HK-2 (cell line): ENCODE measurements around the gene CD82.

ENCODE experiments used
- DNase-seq: peaks from one replicate; pipeline ENCODE4 v3.0.0-alpha.2; 2018; ENCODE audit not compliant: unreplicated experiment

The CD82 gene

GRCh38 chr11:44601471-44602370 lies 36.3 kb downstream of the CD82 start:
- DNase-seq = no peak

- DNase-seq = no peak
These were observed 37.4 kb downstream of the CD82 start for GRCh38 chr11:44602891-44603310.

DNA sequence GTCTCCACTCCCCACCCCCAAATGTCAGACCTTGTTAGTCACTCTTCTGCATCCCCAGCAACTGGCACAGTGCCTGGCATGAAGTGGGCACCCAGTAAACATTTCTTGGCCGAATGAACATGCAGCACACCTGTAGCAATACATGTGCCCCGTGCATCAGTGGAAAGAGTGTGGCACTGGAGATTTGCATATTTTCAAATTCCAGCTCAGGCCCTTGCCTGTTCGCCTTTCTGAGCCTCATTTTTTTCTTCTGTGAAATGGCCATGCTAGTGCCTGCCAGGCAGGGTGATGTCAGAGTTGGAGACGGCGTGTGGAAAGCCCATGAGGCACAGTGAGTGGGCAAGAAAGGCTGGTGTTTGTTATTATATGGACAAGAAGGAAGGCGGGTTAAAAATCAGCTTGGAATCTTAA lies 38.7 kb downstream of the CD82 start:
- DNase-seq = no peak

DNA sequence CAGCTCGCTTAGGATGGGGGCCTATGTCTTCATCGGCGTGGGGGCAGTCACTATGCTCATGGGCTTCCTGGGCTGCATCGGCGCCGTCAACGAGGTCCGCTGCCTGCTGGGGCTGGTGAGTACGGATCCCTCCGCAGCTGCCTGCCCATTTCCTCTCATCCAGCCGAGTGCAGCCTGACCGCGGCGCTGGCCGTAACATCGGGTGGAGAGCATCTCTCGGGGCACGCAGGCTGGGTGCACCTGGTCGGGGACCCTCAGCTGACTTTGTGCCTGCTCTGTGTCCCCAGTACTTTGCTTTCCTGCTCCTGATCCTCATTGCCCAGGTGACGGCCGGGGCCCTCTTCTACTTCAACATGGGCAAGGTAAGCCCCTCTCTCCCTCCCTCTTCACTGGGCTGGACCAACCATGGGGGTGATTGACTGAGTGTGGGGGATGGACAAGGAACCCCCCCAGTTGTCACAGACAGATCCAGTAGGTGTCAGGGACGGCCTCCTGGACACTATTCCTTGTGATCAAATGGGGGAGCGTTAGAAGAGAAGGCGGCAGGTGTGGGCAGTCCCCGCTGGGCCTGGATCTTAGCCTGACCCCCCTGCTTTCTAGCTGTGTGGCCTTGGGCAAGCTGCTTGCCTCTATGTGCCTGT lies 39.7 kb downstream of the CD82 start:
- DNase-seq = no peak

GRCh38 chr11:44605965-44606364 lies 40.5 kb downstream of the CD82 start:
- DNase-seq = no peak

DNA sequence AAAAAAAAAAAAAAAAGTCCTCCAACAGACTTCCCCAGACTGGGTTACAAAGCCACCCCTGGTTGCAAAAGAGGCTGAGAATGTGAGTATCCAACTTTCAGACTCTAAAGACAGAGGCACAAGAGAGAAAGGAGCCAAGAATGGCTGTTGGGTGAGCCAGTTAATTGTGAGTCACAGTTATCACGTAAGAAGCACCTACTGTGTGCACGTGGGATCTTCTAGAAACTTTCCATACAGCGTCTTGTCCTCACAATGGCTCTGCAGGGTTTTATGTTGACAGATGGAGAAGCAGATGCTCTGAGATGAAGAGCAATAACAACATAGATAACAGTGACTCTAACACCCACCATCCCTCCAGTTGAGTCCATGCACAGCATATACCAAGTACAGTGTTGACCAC lies 41.0 kb downstream of the CD82 start:
- DNase-seq = no peak

DNA sequence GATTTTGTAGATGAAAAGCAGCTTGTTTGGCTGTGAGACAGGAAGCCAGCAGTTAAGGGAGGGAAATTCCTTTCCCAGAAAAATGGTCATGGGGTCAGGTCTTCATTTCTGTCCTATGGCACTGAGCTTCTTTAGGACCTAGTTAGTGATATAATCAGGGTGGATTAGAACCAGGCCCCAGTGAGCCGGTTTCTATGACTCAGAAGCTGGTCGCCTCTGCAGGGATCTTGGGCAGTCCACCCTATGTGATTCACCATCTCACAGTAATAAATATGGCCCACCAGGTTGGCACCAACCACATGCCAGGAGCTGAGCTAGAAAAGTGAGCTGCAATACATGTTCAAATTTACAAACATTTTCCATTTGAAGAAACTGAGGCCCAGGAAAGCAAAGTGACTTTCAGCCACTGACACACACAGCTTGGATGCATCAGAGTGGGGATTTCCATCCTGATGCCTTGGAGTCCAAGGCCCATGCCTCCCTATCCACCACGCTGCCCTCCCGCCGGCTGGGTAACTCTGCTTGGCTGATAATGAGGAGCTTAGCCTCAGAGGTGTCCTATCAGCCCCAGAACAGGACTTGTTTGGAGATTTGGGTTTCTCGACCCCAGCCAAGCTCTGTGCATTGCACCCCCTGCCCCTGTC lies 42.0 kb downstream of the CD82 start:
- DNase-seq = no peak

- DNase-seq = no peak
These were observed 42.5 kb downstream of the CD82 start for GRCh38 chr11:44607987-44608386.

GRCh38 chr11:44608651-44608990 lies 43.2 kb downstream of the CD82 start:
- DNase-seq = no peak

GRCh38 chr11:44608991-44609782 lies 43.7 kb downstream of the CD82 start:
- DNase-seq = no peak

DNA sequence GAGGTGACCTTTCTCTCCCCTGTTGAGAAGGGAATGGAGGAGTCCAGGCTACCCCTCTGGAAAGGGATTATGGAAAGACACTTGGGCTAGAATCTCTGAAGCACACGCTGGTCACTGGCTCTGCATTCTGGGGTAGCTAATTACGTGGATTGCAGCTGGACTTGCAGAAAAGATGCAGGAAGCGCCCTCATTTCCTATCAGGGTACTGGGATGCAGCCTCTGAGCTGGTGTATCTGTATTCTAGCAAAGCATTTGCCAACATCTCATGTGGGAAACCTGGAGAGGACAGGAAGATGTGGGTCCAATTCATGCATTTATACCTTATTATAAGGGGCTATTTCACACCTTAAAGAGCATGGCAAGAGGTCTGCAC lies 44.3 kb downstream of the CD82 start:
- DNase-seq = no peak

DNA sequence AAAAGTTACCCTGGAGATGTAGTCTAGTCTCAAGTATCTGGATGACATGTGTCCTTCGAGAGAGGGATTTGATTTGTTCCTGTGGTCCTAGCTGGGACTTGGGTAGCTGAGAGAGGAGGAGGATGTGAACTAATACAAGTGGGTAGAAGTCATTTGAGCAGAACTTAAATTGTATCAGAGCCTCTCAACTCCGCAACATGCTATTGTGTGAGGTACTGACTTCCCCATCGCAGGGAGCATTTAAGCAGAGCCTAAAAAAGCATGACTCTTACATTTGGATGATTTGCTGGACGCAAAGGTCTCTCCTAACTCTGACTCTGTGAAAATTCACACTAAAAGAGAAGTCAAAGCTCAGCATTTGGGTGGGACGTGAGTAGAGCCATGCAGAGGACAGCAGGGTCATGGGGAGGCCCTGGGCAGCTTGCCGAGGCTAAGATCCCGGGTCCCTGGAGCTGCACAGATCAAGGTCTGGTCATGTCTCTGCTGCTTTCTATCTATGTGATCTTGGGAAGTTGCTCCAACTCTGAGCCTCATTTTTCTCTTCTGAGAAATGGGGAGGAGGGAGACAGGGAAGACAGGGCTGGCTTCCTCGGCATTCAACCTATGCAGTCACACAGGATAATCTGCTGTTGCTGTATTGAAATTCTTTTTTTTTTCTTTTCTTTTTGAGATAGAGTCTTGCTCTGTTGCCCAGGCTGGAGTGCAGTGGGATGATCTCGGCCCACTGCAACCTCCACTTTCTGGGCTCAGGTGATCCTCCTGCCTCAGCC lies 44.9 kb downstream of the CD82 start:
- no peak for DNase-seq

- DNase-seq = no peak
These were observed 45.6 kb downstream of the CD82 start for GRCh38 chr11:44611088-44611487.

DNA sequence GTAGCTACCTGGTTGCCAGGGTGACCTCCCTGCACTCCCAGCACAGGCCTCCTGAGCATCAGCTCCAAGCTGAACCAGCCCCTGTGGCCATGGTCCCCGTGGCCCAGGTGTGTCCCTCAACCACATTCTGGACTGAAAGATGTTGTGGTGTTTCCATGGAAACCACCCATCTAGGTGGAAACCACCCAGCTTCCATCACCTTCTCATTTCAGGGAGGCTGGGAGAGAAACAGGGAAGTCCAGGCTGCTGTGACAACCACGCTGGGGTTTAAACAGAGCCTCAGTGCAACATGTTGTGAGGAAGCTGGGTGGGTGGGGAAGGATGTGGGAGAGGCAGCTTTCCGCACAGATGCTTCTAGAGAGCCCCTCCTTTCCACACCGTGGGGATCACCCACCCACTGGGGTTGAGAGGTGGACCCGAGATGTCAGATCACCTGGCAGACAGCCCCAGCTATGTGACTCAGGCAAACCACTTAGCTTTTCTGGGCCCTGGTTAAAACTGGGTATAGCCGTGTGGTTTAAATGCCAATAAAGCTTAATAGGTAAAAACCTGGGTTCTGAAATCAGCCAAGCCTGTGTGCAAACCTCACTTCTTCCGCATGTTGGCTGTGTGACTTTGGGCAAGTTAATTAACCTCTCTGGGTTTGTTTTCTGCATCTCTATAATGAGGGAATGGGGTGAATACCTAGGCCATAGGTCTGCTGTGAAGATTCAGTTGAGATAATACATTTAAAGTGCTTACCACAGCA lies 46.4 kb downstream of the CD82 start:
- no peak for DNase-seq

DNA sequence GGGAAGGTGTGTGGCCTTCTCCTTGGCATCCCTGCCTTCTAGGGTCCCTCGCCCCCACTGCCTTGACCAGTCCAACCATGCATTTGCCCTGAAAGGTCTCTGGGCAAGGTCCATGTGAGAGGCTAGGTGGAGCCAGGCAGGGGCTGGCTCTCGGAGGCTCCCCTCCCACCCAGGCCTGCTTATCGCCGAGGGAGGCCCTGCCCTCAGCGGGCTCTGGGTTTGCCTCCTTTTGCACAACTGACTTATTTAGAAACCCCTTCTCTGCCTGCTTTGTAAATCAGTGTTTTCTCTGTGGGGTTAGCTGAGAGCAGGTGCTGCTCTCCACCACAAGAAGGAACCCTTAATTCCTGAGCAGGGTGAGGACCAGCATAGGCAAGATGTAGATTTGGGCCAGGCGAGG lies 47.7 kb downstream of the CD82 start:
- DNase-seq = no peak

DNA sequence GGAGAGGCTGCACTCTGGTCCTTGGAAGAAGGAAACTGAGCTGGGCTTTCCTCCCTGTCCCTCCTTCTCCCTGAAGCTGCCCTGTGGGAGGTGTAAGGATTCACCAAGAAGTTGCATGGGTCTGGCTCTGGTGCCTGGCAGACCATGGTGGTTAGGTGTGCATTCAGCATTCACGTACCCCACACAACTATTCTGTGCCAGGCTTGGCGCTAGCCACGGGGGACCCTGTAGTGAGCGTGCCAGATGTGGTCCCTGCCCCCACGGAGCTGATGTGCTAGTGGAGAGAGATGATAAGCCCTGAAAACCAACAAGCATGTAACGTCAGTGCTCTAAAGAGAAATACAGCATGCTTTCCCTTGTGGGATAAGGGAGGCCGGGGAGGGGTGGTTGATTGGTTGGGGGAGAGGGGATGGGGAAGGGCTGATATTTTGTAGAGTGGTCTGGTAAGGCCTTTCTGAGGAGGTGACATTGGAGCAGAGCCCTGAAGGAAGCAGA lies 48.9 kb downstream of the CD82 start:
- DNase-seq = no peak

DNA sequence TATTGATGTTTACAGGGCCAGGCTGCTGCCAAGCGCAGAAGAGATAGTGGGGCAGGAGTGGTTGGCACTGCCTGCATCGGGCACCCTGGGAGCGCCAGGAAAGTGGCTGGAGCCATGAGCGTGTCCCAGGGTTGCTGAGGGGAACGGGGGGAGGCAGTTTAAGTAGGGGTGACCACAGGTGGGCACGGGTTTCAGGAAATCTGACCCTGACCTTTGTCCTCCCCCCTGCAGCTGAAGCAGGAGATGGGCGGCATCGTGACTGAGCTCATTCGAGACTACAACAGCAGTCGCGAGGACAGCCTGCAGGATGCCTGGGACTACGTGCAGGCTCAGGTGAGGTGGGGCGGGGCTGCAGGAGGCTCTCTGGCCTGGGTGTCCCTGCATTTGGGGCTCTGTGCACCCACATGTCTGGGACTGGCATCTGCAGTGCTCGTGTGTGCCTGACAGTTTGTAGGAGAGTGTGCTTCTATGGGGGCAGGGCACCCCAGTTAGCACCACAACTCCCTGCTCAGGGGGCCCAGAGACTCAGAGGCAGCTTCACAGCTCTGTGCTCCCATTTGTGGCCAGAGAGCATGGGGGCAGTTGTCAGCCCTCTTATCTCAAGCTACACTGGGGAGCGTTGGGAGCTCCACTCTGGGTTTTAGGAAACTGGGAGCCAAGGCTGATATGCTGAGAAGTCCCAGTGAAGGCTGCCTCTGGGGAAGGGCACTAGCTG lies 49.7 kb downstream of the CD82 start:
- no peak for DNase-seq

DNA sequence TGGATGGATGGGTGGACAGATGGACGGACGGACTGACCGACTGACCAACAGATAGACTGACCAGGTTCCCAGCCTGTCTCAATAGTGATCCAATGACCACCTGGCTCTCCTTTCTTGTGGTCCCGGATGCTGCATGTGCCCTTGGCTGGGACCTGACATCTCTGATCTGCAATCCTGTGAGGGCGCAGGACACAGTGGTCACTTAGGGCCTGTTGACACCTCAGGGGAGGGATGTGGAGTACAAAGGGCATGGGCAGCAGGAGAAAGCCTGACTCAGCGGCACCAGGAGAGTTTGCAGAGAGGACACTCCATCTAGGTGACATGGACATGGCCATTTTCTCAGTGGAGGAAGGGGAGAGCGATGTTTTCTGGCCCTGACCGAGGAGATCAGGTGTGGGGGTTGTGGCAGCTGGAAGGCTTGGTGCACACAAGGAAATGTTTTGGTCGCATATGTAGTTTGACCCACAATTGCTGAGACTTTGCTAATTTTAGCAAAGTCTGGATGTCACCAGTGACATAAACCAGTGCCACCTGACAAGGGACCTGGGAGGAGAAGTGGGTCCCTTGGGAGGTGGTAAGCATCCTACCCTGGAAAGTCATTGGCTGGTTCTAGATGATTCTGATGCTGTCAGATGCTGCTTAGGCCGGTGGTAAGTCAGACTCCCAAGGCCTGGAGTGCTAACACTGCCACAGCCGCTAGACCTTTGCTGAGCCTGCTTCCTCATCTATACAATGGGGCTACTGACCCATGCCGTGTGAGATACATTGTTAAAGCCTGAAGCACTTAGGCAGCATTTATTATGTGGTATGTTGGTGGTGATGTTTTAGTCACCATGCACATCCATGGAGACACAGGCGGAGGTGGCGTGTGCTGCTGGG lies 50.7 kb downstream of the CD82 start:
- DNase-seq = no peak
